Cerebellar cortex (tissue), 1 donor: ENCODE data around the gene PLA1A.
"Not testable (repeated sequence)": the region's sequence is repeated elsewhere in the genome, so short reads cannot be mapped to it uniquely, and the experiment has no call there.

Experiments used
- DNase-seq: peaks from one replicate; pipeline ENCODE4 v3.0.0-alpha.2; 2015; ENCODE audit warnings: low spot score

The PLA1A gene

DNA sequence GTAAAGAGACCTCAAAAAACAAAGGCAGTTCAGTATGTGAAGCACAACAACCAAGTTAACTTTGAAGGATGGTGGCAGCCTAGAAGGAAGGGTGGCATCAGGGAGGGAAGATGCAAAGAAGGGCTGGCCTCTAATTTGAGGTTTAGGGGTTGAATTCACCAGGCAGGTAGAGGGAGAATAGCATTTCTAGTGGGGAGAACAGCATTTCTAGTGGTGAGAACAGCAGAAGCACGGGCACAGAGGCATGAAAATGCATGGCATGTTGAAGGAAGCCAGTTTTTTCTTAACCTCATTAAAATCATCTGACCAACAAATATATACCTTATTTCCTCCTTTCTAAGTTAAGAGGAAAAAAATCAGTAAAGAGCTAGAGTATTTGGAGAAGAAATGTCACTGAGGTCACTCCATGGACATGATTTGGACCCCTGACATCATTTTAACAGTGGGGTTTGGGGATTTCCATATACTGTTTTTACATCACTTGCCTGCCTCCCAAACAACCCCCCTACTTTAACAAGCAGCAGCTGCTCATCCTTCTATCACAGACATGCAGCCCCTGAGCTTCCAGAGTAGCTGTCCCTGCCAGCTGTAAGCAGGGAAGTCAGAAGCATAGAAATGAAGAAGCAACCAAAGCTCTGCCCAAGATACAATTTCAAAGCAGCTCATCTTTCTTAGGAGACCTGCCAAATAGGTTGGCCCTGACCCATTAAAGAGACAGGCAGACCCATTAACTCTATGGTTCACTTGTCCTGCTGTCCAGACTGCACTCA, 65.1 kb downstream of the PLA1A start:
- DNase-seq: peak; percentile 13

GRCh38 chr3:119663885-119664284, 66.2 kb downstream of the PLA1A start:
- no peak for DNase-seq

DNA sequence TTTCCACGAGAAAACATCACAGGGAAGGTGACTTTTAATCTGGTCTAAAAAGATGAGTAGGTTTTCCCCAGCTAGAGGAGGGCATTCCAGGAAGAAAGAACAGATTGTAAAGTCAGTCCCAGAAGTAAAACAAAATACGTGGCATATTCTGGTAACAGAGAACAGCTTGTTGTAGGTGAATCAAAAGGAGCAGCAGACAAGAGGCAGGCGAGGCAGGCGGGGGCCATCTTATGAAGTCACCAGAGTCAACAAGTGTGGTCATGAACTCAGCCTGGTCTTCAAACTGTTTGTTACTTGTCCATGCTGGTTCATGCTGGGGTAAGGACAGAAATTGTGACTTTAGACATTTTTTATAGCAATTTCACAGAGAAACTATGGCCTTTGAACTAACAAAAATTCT, 66.7 kb downstream of the PLA1A start:
- DNase-seq: no peak

DNA sequence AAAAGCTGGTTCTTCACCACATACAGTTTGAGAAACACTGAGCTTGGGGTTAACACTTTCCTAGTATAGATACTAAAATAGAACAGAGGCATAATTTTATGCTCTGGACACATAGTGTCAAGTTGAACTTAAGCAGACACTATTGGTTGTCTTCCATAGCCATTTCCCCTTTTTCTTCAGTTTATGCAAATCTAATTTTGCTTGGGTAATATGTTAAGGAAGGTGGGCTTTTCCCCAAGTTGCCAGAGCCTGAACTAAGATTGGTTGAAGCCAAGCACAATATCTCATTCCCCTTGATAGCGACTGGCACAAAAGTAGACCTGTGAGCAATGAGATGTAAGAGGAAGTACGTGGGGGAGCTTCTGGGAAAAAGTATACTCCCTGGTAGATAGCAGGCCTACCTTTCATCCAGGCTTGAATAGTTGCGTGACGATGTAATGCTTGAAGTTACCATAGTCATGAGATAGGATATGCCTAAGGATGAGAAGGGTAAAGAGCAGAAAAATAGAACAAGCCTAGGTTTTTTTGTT, 67.2 kb downstream of the PLA1A start:
- no peak for DNase-seq

DNA sequence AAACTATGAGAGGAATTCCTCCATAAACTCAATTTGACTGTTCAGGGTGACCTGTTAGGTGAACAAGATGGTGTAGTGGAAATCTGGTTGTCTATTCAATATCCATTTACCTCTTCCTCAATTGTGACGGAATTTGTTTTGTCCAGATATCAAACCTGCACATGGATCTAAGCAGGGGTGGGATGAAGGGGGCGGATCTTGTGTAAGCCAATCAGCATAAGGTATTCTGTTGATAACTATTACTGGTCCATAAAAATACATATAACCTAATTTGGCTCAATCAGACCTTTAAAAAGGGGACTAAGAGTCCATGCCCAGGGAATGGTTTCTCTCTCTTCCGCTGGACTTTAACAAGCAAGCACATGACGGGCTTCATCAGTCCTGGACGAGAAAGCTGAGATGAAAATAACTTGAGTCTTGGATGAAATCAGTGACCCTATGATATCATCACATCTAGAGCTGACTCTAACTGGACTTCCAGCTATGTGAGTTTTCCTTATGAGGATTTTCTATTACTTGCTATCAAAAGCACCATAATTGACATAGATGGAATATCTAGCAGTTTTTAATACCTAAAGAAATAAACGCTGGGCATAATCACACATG, 68.4 kb downstream of the PLA1A start:
- DNase-seq: no peak

- DNase-seq: no peak
Observed at GRCh38 chr3:119669906-119670570, 72.4 kb downstream of the PLA1A start.

DNA sequence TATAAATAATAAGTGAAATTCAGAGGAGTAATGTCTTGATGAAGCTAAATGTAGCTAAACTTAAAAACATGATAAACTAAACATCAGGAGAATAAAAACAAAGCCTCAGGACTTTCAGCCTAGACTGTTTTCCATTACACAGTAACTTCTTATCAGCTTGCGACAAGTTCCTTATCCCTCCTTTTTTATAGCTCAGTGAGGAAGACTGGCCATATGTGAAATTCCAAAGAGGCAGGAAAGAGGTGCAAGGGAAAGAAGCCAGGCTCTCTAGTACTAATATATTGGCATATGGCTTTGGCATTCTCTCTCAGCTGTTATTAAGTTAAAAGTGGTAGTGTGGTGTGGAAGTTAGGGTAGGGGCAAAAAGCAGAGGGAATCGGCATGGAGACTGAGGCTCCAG, 75.1 kb downstream of the PLA1A start:
- DNase-seq: no peak

DNA sequence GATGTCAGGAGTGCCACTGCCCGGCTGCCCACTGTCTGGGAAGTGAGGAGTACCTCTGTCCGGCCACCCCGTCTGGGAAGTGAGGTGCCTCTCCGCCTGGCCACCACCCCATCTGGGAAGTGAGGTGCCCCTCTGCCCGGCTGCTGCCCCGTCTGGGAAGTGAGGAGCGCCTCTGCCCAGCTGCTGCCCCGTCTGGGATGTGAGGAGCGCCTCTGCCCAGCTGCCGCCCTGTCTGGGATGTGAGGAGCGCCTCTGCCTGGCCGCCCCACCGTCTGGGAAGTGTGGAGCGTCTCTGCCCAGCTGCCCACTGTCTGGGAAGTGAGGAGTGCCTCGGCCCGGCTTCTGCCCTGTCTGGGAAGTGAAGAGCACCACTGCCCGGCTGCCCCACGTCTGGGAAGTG, 76.2 kb downstream of the PLA1A start:
- no peak for DNase-seq

DNA sequence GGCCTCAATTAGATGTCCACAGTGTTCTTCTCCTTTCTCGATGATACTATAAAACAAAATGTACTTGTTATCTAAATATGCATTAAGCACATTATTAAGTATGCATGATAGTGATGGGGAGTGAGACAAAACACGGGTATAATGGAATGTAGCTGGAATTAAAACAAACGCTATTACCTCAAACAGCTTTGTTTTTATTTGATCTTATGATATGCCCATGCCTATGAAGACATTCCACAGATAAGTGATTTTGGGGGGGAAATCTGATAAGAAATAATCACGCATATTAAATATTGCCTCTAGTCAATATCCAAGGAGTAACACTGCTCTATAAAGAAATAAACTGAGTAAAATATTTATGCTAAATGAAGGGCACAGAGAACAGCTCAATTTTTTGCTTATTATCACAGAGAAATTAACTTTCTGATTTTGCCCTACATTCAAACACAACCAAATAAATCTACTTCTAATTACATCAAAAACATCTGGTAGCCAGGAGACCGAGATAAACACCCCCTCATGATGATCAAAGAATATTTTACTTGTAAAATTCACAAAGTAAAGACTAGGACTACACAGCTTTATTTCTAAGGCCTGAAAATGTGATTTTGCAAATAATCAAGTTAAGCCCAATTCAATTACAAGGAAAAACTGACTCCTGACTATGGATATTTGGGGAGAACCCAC, 77.6 kb downstream of the PLA1A start:
- no peak for DNase-seq

DNA sequence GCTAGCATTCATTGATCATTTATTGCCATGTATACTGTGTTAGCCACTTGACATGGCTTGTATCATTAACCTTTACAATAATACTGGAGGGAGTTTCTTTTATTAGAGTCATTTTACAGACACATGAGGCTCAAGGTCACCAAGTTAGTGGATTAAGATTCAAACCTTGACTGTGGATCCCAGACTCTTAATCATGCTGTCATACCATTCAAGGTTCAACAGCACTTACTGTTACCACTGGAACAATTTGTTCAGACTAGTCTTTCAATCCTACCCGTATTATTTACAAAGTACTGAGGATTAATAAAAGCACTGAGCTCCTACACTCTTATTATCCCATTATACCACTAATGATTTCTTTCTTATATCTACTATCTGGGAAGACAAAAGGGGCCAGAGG, 78.3 kb downstream of the PLA1A start:
- no peak for DNase-seq

GRCh38 chr3:119676771-119677640, 79.3 kb downstream of the PLA1A start, which contains the start of gene COX17:
COX17 (minus strand) TSS chr3:119677406; CDS start chr3:119677310, 96 bp downstream.
- DNase-seq: peak; percentile 98

DNA sequence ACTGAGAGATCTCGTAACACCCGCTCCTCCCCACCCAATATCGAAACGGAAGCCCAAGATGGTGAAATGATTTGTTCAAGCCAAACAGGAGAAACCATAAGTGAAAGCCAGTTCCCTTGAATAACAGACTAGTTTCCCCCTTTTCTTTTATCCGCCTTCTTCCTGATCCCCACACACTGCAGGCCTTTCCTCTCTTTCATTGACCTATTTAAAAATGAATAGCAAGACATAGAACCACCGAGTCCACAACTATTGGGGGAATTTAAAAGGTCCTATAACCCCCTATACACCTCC, 79.9 kb downstream of the PLA1A start:
- no peak for DNase-seq

- not testable (repeated sequence) for DNase-seq
Observed at GRCh38 chr3:119678209-119678608, 80.5 kb downstream of the PLA1A start.
